MCF 10A (cell line): Measurements from ENCODE around the gene ZNF621. TPM values are rescaled to one million over a fixed set of nuclear protein-coding genes. Genes with fewer than 3 reads are reported as not detected.

Experiments used
- BruUV-seq: library from RNA; stranded (reverse); fragments of 400-500 nt; replicated peaks from 2 replicates; lab custom pipeline; 2021; lab: Mats Ljungman, UMichigan
- CTCF ChIA-PET: fragments of 300-600 bp; sonication (Branson Sonifier 250); formaldehyde crosslinking; extraction: SDS; loops from one replicate; lab custom pipeline; 2021; ENCODE audit warnings: antibody characterized with exemption, inconsistent platforms; lab: Yijun Ruan, JAX
- POLR2A ChIA-PET: fragments of 300-600, 350-650 bp; sonication (Branson Sonifier 250); formaldehyde crosslinking; extraction: SDS; loops from one replicate; lab custom pipeline; 2020; ENCODE audit warnings: antibody characterized with exemption, inconsistent platforms; lab: Yijun Ruan, JAX
- DNase-seq: peaks from one replicate; pipeline ENCODE4 v3.0.0-alpha.2; 2018; ENCODE audit not compliant: unreplicated experiment
- H3K27ac Mint-ChIP-seq: one replicate; pipeline ENCODE4 v1.8.0; 2022; ENCODE audit warnings: mild to moderate bottlenecking, low read depth, mixed read lengths; ENCODE audit not compliant: unreplicated experiment
- H3K27me3 Mint-ChIP-seq: one replicate; pipeline ENCODE4 v1.8.0; 2022; ENCODE audit warnings: mixed read lengths; ENCODE audit not compliant: insufficient read depth, unreplicated experiment
- H3K36me3 Mint-ChIP-seq: one replicate; pipeline ENCODE4 v1.8.0; 2022; ENCODE audit warnings: mild to moderate bottlenecking, moderate library complexity, mixed read lengths; ENCODE audit not compliant: insufficient read depth, unreplicated experiment
- H3K4me1 Mint-ChIP-seq: one replicate; pipeline ENCODE4 v1.8.0; 2022; ENCODE audit warnings: mixed read lengths; ENCODE audit not compliant: insufficient read depth, unreplicated experiment
- H3K4me3 Mint-ChIP-seq: one replicate; pipeline ENCODE4 v1.8.0; 2022; ENCODE audit warnings: mild to moderate bottlenecking, moderate library complexity, mixed read lengths; ENCODE audit not compliant: unreplicated experiment
- H3K9me3 Mint-ChIP-seq: one replicate; pipeline ENCODE4 v1.8.0; 2022; ENCODE audit warnings: mixed read lengths; ENCODE audit not compliant: unreplicated experiment
- CTCF ChIP-seq: fragments of 200-600 bp; IDR thresholded peaks from one replicate; pipeline ENCODE4 v1.8.0; 2022; ENCODE audit warnings: antibody characterized with exemption, mild to moderate bottlenecking; ENCODE audit not compliant: unreplicated experiment
- intact Hi-C: fragments of 100-400 bp; cut with micrococcal nuclease; formaldehyde crosslinking; loops from 2 replicates; pipeline ENCODE4 v1.14.1; 2022
- total RNA-seq: library from RNA; stranded (reverse); gene quantifications from 2 replicates; pipeline ENCODE4 v1.2.3, GENCODE V29; 2022

Gene ZNF621
- total RNA-seq, 1 experiment from 2014 or later, result 39.6 TPM

GRCh38 chr3:40580494-40581091 lies 55.8 kb downstream of the ZNF621 start:
- no TSS peak for BruUV-seq
- no peak overlapping the region for H3K27ac Mint-ChIP-seq

GRCh38 chr3:40581166-40581565 lies 56.4 kb downstream of the ZNF621 start:
- CTCF ChIA-PET, result interaction anchor here (0.6 to 8.1 kb wide), 41 partner anchors 11 to 1910 kb away, joined by 3 to 139 read pairs (median 4); no protein-coding TSS in a partner anchor

More at GRCh38 chr3:40580494-40581091, 55.8 kb downstream of the ZNF621 start:
- Mint-ChIP-seq H3K4me3 (no peak overlapping the region), H3K9me3 (no peaks in the 10 kb centered on the region), H3K27me3 (peaks cover 10% of the 10 kb centered on the region), H3K4me1 (peaks cover 10% of the 10 kb centered on the region), H3K36me3 (no peaks in the 10 kb centered on the region)
- TF ChIP-seq CTCF, result peak; percentile 88
- DNase-seq, result peak; percentile 77
- intact Hi-C loops, result loop anchor here (1.0 to 5.0 kb wide), 5 partner anchors 142 to 1518 kb away; no protein-coding TSS in a partner anchor
- ChIA-PET POLR2A (interaction anchor here (0.6 to 1.0 kb wide), 5 partner anchors 620 to 1136 kb away, joined by 3 read pairs; no protein-coding TSS in a partner anchor), CTCF (interaction anchor here (0.6 to 8.1 kb wide), 55 partner anchors 8 to 1879 kb away, joined by 3 to 139 read pairs (median 4); no protein-coding TSS in a partner anchor)

GRCh38 chr3:40582401-40583027 lies 57.8 kb downstream of the ZNF621 start:
- Mint-ChIP-seq H3K4me1 (peaks cover 10% of the 10 kb centered on the region), H3K27ac (no peak overlapping the region), H3K27me3 (peaks cover 10% of the 10 kb centered on the region), H3K9me3 (no peaks in the 10 kb centered on the region), H3K4me3 (no peak overlapping the region), H3K36me3 (no peaks in the 10 kb centered on the region)
- POLR2A ChIA-PET, result no interaction called here
- no peak for TF ChIP-seq CTCF
- no peak for DNase-seq
- no TSS peak for BruUV-seq
- intact Hi-C loops, result loop anchor here (5.0 kb wide), 1 partner anchor 140 kb away; no protein-coding TSS in a partner anchor
- CTCF ChIA-PET, result interaction anchor here (0.6 to 8.1 kb wide), 15 partner anchors 9 to 1553 kb away, joined by 3 to 139 read pairs (median 4); no protein-coding TSS in a partner anchor

More at GRCh38 chr3:40581166-40581565, 56.4 kb downstream of the ZNF621 start:
- no peak overlapping the region for H3K4me3 Mint-ChIP-seq
- DNase-seq, result peak; percentile 4
- H3K27me3 Mint-ChIP-seq, result peaks cover 10% of the 10 kb centered on the region
- no TSS peak for BruUV-seq
- no peak for TF ChIP-seq CTCF
- H3K4me1 Mint-ChIP-seq, result peaks cover 10% of the 10 kb centered on the region
- POLR2A ChIA-PET, result interaction anchor here (0.6 to 1.0 kb wide), 5 partner anchors 619 to 1135 kb away, joined by 3 read pairs; no protein-coding TSS in a partner anchor
- intact Hi-C loops, result loop anchor here (2.0 to 5.0 kb wide), 2 partner anchors 141 to 1518 kb away; no protein-coding TSS in a partner anchor
- no peak overlapping the region for H3K27ac Mint-ChIP-seq
- H3K36me3 Mint-ChIP-seq, result no peaks in the 10 kb centered on the region
- no peaks in the 10 kb centered on the region for H3K9me3 Mint-ChIP-seq

GRCh38 chr3:40583691-40584090 lies 58.9 kb downstream of the ZNF621 start:
- ChIA-PET POLR2A (no interaction called here), CTCF (interaction anchor here (0.6 to 8.1 kb wide), 32 partner anchors 8 to 1305 kb away, joined by 3 to 139 read pairs (median 4); no protein-coding TSS in a partner anchor)
- peaks cover 10% of the 10 kb centered on the region for H3K27me3 Mint-ChIP-seq
- H3K36me3 Mint-ChIP-seq, result no peaks in the 10 kb centered on the region
- H3K4me1 Mint-ChIP-seq, result peaks cover 10% of the 10 kb centered on the region
- H3K4me3 Mint-ChIP-seq, result no peak overlapping the region
- BruUV-seq, result no TSS peak
- intact Hi-C loops, result loop anchor here (1.0 to 5.0 kb wide), 6 partner anchors 90 to 1298 kb away; no protein-coding TSS in a partner anchor
- no peak for TF ChIP-seq CTCF
- no peaks in the 10 kb centered on the region for H3K9me3 Mint-ChIP-seq
- no peak overlapping the region for H3K27ac Mint-ChIP-seq
- no peak for DNase-seq
